ENCODE data around the gene INSYN2B.
A peak's percentile ranks its signal among the peaks of the same experiment; 100 is the strongest.

INSYN2B gene

GRCh38 chr5:169886677-169887076 lies 93.6 kb downstream of the INSYN2B start:
- DNase-seq (ENCODE audit: low spot score) = no peak

GRCh38 chr5:169886033-169886432 lies 94.3 kb downstream of the INSYN2B start:
- DNase-seq (ENCODE audit: low spot score) = no peak

- no peak for DNase-seq (ENCODE audit: low spot score)
Measured at GRCh38 chr5:169881702-169882303, 98.5 kb downstream of the INSYN2B start.

GRCh38 chr5:169880785-169881184 lies 99.5 kb downstream of the INSYN2B start:
- no peak for DNase-seq (ENCODE audit: low spot score)

- peak; percentile 41 for DNase-seq (ENCODE audit: low spot score)
Measured at GRCh38 chr5:169880012-169880663, 100.2 kb downstream of the INSYN2B start.

GRCh38 chr5:169876386-169876785 lies 103.9 kb downstream of the INSYN2B start:
- DNase-seq (ENCODE audit: low spot score) = no peak

GRCh38 chr5:169875731-169876130 lies 104.6 kb downstream of the INSYN2B start:
- no peak for DNase-seq (ENCODE audit: low spot score)

- peak; percentile 30 for DNase-seq (ENCODE audit: low spot score)
Measured at GRCh38 chr5:169875091-169875728, 105.1 kb downstream of the INSYN2B start.

GRCh38 chr5:169874621-169875020 lies 105.7 kb downstream of the INSYN2B start:
- DNase-seq (ENCODE audit: low spot score) = no peak

GRCh38 chr5:169873642-169874041 lies 106.7 kb downstream of the INSYN2B start:
- peak; percentile 49 for DNase-seq (ENCODE audit: low spot score)

GRCh38 chr5:169871826-169872490 lies 108.3 kb downstream of the INSYN2B start:
- DNase-seq (ENCODE audit: low spot score) = no peak

GRCh38 chr5:169870211-169870610 lies 110.1 kb downstream of the INSYN2B start:
- no peak for DNase-seq (ENCODE audit: low spot score)

- no peak for DNase-seq (ENCODE audit: low spot score)
Measured at GRCh38 chr5:169869066-169869465, 111.2 kb downstream of the INSYN2B start.

- no peak for DNase-seq (ENCODE audit: low spot score)
Measured at GRCh38 chr5:169867347-169867746, 112.9 kb downstream of the INSYN2B start.

GRCh38 chr5:169864483-169864882 lies 115.8 kb downstream of the INSYN2B start:
- DNase-seq (ENCODE audit: low spot score) = no peak

GRCh38 chr5:169862391-169862811 lies 117.9 kb downstream of the INSYN2B start:
- no peak for DNase-seq (ENCODE audit: low spot score)

GRCh38 chr5:169861934-169862333 lies 118.4 kb downstream of the INSYN2B start:
- no peak for DNase-seq (ENCODE audit: low spot score)

- no peak for DNase-seq (ENCODE audit: low spot score)
Measured at GRCh38 chr5:169861433-169861832, 118.9 kb downstream of the INSYN2B start.

- DNase-seq (ENCODE audit: low spot score) = no peak
Measured at GRCh38 chr5:169860585-169860984, 119.7 kb downstream of the INSYN2B start.

GRCh38 chr5:169856571-169856970 lies 123.7 kb downstream of the INSYN2B start:
- no peak for DNase-seq (ENCODE audit: low spot score)

GRCh38 chr5:169851321-169851850 lies 128.9 kb downstream of the INSYN2B start:
- no peak for DNase-seq (ENCODE audit: low spot score)

- no peak for DNase-seq (ENCODE audit: low spot score)
Measured at GRCh38 chr5:169850409-169850808, 129.9 kb downstream of the INSYN2B start.

GRCh38 chr5:169848792-169849191 lies 131.5 kb downstream of the INSYN2B start:
- DNase-seq (ENCODE audit: low spot score) = no peak
